HepG2 (cell line): ENCODE data around the gene GCNT2.

Source experiments
- PRPF4 ChIP-seq: fragments of 200-400 bp; formaldehyde crosslinking; IDR thresholded peaks from 2 replicates; pipeline ENCODE4 v1.6.1; 2016; ENCODE audit warnings: low read length, low read depth; ENCODE audit not compliant: poor library complexity, severe bottlenecking
- SMAD1 ChIP-seq: sonication (generic); formaldehyde crosslinking; IDR thresholded peaks from 2 replicates; pipeline ENCODE4 v1.4.0; 2020; ENCODE audit warnings: missing genetic modification reagents, low read depth, mild to moderate bottlenecking, borderline replicate concordance
- ZBTB49 ChIP-seq: sonication (generic); formaldehyde crosslinking; IDR thresholded peaks from 2 replicates; pipeline ENCODE4 v1.4.0; 2020; ENCODE audit warnings: missing genetic modification reagents, borderline replicate concordance
- ZNF18 ChIP-seq: sonication (generic); formaldehyde crosslinking; IDR thresholded peaks from 2 replicates; pipeline ENCODE4 v1.8.0; 2022; ENCODE audit warnings: mild to moderate bottlenecking, missing genetic modification reagents; ENCODE audit not compliant: insufficient replicate concordance
- ZNF558 ChIP-seq: sonication (generic); formaldehyde crosslinking; IDR thresholded peaks from 2 replicates; pipeline ENCODE4 v1.9.0; 2022; ENCODE audit warnings: mild to moderate bottlenecking, missing genetic modification reagents, borderline replicate concordance

GRCh38 chr6:10564975-10565673 is 44.0 kb downstream of the GCNT2 start:
- no peak for TF ChIP-seq ZNF18 (CRISPR knock-in tag)
- no peak for TF ChIP-seq SMAD1 (CRISPR knock-in tag)
- TF ChIP-seq ZNF558 (CRISPR knock-in tag), result no peak
- no peak for TF ChIP-seq PRPF4
- TF ChIP-seq ZBTB49, result no peak
